SU-DHL-6 (cell line): ENCODE results near the gene SNED1.

ENCODE experiments used
- H2AFZ ChIP-seq: fragments of 200-600 bp; sonication (generic); 2 replicates; pipeline ENCODE4 v1.6.1; 2014; ENCODE audit warnings: low read depth, mild to moderate bottlenecking, moderate library complexity, mixed read lengths, antibody characterized with exemption, low read length; ENCODE audit not compliant: severe bottlenecking
- H3F3A ChIP-seq: fragments of 200-600 bp; shearing (Covaris generic); 2 replicates; pipeline ENCODE4 v1.6.0; 2016; ENCODE audit warnings: antibody characterized with exemption, mild to moderate bottlenecking; ENCODE audit not compliant: insufficient read depth
- H3K27ac ChIP-seq: fragments of 200-600 bp; sonication (generic); 2 replicates; pipeline ENCODE4 v1.5.1; 2016; ENCODE audit warnings: low read depth, mild to moderate bottlenecking, low read length, moderate library complexity, mixed read lengths
- H3K27me3 ChIP-seq: fragments of 200-600 bp; sonication (generic), shearing (Covaris generic); 2 replicates; pipeline ENCODE4 v1.6.0; 2014; ENCODE audit warnings: mild to moderate bottlenecking, low read length
- H3K36me3 ChIP-seq: fragments of 200-600 bp; sonication (generic); 2 replicates; pipeline ENCODE4 v1.6.1; 2014; ENCODE audit warnings: mild to moderate bottlenecking, low read length, mixed read lengths
- H3K4me2 ChIP-seq: fragments of 300-600, 200-600 bp; shearing (Covaris generic), sonication (generic); 2 replicates; pipeline ENCODE4 v1.6.0; 2014; ENCODE audit warnings: low read length, low read depth, mild to moderate bottlenecking; ENCODE audit not compliant: poor library complexity, severe bottlenecking
- H3K4me3 ChIP-seq: fragments of 200-600 bp; sonication (generic); 2 replicates; pipeline ENCODE4 v1.5.1; 2014; ENCODE audit warnings: antibody characterized with exemption, low read length, mild to moderate bottlenecking, mixed read lengths; ENCODE audit not compliant: insufficient read depth, poor library complexity, severe bottlenecking
- H3K79me2 ChIP-seq: fragments of 200-600 bp; sonication (generic); 2 replicates; pipeline ENCODE4 v1.6.1; 2014; ENCODE audit warnings: mild to moderate bottlenecking, low read length, moderate library complexity; ENCODE audit not compliant: insufficient read depth
- H3K9ac ChIP-seq: fragments of 200-600 bp; sonication (generic); 2 replicates; pipeline ENCODE4 v1.7.0; 2014; ENCODE audit warnings: mild to moderate bottlenecking, low read length
- H3K9me2 ChIP-seq: fragments of 200-600 bp; sonication (generic); replicated peaks from 2 replicates; pipeline ENCODE4 v1.6.1; 2014; ENCODE audit warnings: low read length; ENCODE audit not compliant: insufficient read depth
- H3K9me3 ChIP-seq: fragments of 200-600 bp; sonication (generic); 2 replicates; pipeline ENCODE4 v1.6.1; 2014; ENCODE audit warnings: low read length, mixed read lengths; ENCODE audit not compliant: insufficient read depth
- H4K20me1 ChIP-seq: fragments of 200-600 bp; sonication (generic); 2 replicates; pipeline ENCODE4 v1.6.1; 2014; ENCODE audit warnings: low read depth, mild to moderate bottlenecking, antibody characterized with exemption, low read length, moderate library complexity, mixed read lengths
- EZH2phosphoT487 ChIP-seq: fragments of 200-600 bp; sonication (generic), shearing (Covaris generic); conservative IDR thresholded peaks from 2 replicates; pipeline ENCODE4 v1.6.1; 2018; ENCODE audit warnings: mild to moderate bottlenecking, antibody characterized with exemption, low read length, moderate library complexity, mixed read lengths
- TF ChIP-seq, protein P1 (sequence below): fragments of 200-600 bp; sonication (generic); IDR thresholded peaks from one replicate; pipeline ENCODE4 v1.5.1; 2017; ENCODE audit warnings: antibody characterized with exemption, mild to moderate bottlenecking, low read length, moderate library complexity; ENCODE audit not compliant: insufficient read depth, poor library complexity, severe bottlenecking

Gene SNED1

DNA sequence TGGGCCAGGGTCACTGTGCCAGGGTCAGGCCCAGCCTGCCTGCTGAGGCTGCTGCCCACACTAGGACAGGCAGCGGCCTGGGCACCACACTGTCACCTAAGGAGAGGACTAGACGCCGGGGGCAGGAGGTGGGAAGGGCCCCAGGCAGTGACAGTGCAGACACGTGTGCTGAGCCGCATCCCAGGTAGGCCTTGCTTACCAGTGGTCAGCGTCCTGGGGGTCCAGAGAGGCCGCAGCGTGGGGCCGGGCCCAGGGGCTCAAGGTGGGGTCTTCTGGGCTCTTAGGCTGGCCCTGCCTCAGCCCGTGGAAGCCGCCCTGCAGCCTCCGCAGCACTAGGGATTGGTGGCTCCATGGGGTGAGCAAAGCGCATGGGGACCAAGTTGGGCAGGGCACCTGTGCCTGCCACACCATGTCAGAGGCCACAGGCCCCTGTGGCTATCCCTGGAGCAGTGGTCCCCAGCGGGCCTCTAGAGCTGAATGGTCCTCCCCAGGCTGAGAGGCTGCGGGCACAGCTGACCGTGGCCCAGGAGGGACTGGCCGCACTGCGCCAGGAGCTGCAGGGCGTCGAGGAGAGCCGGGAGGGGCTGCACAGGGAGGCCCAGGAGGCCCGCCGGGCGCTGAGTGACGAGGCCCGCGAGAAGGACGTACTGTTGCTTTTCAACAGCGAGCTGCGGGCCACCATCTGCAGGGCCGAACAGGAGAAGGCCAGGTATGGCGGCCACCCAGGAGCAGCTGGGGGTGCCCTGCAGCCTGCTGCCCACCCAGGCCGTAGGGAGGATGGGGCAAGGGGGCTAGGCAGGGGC, 35.2 kb upstream of the SNED1 start:
- Histone ChIP-seq H2AFZ (no peak overlapping the region), H3K27me3 (no peaks in the 10 kb centered on the region), H3K4me2 (no peak overlapping the region), H3K4me3 (no peak overlapping the region), H3K36me3 (no peaks in the 10 kb centered on the region), H3K9me3 (no peaks in the 10 kb centered on the region), H3K79me2 (no peaks in the 10 kb centered on the region), H4K20me1 (no peaks in the 10 kb centered on the region), H3K9ac (no peak overlapping the region), H3F3A (no peaks in the 10 kb centered on the region), H3K9me2 (no peaks in the 10 kb centered on the region), H3K27ac (no peak overlapping the region)
- TF ChIP-seq, protein P1, sequence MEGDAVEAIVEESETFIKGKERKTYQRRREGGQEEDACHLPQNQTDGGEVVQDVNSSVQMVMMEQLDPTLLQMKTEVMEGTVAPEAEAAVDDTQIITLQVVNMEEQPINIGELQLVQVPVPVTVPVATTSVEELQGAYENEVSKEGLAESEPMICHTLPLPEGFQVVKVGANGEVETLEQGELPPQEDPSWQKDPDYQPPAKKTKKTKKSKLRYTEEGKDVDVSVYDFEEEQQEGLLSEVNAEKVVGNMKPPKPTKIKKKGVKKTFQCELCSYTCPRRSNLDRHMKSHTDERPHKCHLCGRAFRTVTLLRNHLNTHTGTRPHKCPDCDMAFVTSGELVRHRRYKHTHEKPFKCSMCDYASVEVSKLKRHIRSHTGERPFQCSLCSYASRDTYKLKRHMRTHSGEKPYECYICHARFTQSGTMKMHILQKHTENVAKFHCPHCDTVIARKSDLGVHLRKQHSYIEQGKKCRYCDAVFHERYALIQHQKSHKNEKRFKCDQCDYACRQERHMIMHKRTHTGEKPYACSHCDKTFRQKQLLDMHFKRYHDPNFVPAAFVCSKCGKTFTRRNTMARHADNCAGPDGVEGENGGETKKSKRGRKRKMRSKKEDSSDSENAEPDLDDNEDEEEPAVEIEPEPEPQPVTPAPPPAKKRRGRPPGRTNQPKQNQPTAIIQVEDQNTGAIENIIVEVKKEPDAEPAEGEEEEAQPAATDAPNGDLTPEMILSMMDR: no peak
- TF ChIP-seq EZH2phosphoT487: no peak

DNA sequence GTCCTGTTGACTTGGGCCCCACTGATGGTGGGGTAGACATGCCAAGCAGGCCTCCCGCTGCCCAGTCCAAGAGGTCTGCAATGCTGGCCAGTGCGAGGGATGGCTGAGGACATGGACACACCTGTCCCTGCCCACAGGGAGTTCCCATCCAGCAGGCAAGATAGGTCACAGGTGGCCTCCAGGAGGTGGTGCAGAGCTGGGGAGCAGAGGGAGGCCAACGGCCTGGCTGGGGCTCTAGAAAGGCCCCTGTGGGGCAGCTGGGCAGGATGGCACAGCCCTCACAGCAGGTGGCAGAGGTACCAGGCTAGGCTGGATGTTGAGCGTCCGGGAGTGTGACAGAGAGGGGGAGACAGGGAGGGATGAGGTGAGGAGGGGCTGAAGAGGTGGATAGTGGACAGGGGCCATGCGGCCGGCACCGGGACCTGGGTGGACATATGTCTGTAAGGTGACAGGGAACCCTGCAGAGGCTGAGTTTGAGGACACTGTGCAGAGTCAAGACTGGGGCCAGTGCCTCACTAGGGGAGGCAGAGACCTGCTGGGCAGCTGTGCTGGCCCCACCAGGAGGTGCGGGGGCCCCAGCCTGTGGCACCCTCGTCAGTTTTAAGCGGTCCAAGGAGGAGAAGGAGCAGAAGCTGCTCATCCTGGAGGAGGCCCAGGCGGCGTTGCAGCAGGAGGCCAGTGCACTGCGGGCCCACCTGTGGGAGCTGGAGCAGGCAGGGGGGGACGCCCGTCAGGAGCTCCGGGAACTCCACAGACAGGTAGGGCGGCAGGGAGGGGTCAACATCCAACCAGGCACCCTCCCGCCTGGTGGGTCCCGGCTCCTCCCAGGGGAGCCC, 34.3 kb upstream of the SNED1 start:
- H3K4me2 ChIP-seq: no peak overlapping the region
- H3K36me3 ChIP-seq: no peaks in the 10 kb centered on the region
- no peak for TF ChIP-seq EZH2phosphoT487
- TF ChIP-seq, protein P1: no peak
- H2AFZ ChIP-seq: no peak overlapping the region
- H3K9ac ChIP-seq: no peak overlapping the region
- H3K9me3 ChIP-seq: no peaks in the 10 kb centered on the region
- no peaks in the 10 kb centered on the region for H3K79me2 ChIP-seq
- H3K9me2 ChIP-seq: no peaks in the 10 kb centered on the region
- H3K27me3 ChIP-seq: no peaks in the 10 kb centered on the region
- no peak overlapping the region for H3K4me3 ChIP-seq
- H4K20me1 ChIP-seq: no peaks in the 10 kb centered on the region
- H3F3A ChIP-seq: no peaks in the 10 kb centered on the region
- no peak overlapping the region for H3K27ac ChIP-seq

DNA sequence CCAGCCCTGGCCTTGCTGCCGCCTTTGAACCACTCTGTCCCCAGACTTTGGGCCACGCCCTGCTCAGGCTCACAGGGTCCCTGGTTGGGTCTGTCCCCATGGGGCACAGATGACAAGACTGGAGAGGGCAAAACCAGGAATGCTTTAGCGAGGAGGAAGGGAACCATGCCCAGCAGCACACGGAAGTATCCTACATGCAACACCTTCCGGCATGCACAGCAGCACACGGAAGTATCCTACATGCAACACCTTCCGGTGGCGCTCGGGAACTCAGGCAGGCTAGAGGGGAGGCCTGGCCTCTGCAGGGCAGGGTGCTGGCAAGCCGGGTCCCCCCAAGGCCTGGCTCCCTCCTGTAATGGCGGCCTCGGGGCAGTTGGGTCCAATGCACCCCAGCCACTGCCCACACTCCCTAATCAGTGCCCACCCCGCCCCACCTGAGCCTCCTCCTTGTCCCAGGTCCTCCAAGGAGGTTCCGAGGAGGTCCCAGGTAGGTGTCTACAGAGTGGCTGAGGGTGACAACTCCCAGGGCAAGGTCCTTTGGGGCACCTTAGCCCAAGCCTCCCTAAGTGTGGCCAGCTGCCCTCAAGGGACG, 33.6 kb upstream of the SNED1 start:
- TF ChIP-seq EZH2phosphoT487: no peak
- TF ChIP-seq, protein P1: no peak
- Histone ChIP-seq H3K36me3 (no peaks in the 10 kb centered on the region), H2AFZ (no peak overlapping the region), H3F3A (no peaks in the 10 kb centered on the region), H3K27ac (no peak overlapping the region), H3K4me2 (no peak overlapping the region), H3K79me2 (no peaks in the 10 kb centered on the region), H4K20me1 (no peaks in the 10 kb centered on the region), H3K9ac (no peak overlapping the region), H3K9me2 (no peaks in the 10 kb centered on the region), H3K27me3 (no peaks in the 10 kb centered on the region), H3K4me3 (no peak overlapping the region), H3K9me3 (no peaks in the 10 kb centered on the region)
